ENCODE measurements around the gene AGBL5.
"Not testable (repeated sequence)": the region's sequence is repeated elsewhere in the genome, so short reads cannot be mapped to it uniquely, and the experiment has no call there.

DNA sequence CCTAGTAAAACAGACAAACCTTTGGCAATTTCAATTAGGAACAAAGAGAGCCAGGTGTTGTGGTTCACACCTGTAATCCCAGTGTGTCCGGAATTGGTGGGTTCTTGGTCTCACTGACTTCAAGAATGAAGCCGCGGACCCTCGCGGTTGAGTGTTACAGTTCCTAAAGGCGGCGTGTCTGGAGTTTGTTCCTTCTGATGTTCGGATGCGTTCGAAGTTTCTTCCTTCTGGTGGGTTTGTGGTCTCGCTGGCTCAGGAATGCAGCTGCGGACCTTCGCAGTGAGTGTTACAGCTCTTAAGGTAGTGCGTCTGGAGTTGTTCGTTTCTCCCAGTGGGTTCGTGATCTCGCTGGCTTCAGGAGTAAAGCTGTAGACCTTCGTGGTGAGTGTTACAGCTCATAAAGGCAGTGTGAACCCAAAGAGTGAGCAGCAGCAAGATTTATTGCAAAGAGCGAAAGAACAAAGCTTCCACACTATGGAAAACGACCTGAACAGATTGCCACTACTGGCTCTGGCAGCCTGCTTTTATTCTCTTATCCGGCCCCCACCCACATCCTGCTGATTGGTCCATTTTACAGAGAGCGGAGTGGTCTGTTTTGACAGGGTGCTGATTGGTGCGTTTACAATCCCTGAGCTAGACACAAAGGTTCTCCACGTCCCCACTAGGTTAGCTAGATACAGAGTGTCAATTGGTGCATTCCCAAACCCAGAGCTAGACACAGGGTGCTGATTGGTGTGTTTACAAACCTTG is 59.3 kb downstream of the AGBL5 start:
- TF ChIP-seq, protein P1, sequence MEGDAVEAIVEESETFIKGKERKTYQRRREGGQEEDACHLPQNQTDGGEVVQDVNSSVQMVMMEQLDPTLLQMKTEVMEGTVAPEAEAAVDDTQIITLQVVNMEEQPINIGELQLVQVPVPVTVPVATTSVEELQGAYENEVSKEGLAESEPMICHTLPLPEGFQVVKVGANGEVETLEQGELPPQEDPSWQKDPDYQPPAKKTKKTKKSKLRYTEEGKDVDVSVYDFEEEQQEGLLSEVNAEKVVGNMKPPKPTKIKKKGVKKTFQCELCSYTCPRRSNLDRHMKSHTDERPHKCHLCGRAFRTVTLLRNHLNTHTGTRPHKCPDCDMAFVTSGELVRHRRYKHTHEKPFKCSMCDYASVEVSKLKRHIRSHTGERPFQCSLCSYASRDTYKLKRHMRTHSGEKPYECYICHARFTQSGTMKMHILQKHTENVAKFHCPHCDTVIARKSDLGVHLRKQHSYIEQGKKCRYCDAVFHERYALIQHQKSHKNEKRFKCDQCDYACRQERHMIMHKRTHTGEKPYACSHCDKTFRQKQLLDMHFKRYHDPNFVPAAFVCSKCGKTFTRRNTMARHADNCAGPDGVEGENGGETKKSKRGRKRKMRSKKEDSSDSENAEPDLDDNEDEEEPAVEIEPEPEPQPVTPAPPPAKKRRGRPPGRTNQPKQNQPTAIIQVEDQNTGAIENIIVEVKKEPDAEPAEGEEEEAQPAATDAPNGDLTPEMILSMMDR (IDR thresholded peaks at IDR 0.05; ENCODE audit: low read length) = not testable (repeated sequence)
- not testable (repeated sequence) for TF ChIP-seq EZH2 (IDR thresholded peaks at IDR 0.05; ENCODE audit: borderline replicate concordance, low read length)
